Neural progenitor cell (in vitro differentiated cells): ENCODE results near the gene CHP2.
"Not testable (repeated sequence)": the region's sequence is repeated elsewhere in the genome, so short reads cannot be mapped to it uniquely, and the experiment has no call there.

Source experiments
- CTCF ChIP-seq: fragments of 200-600 bp; sonication (generic); IDR thresholded peaks from 2 replicates; pipeline ENCODE4 v1.5.1; 2017; ENCODE audit warnings: antibody characterized with exemption, mild to moderate bottlenecking
- EZH2 ChIP-seq: fragments of 200-600 bp; sonication (generic); IDR thresholded peaks from 2 replicates; pipeline ENCODE4 v1.6.1; 2017; ENCODE audit warnings: antibody characterized with exemption, mild to moderate bottlenecking, moderate library complexity
- EZH2phosphoT487 ChIP-seq: fragments of 200-600 bp; sonication (generic); IDR thresholded peaks from 2 replicates; pipeline ENCODE4 v1.6.1; 2017; ENCODE audit warnings: antibody characterized with exemption

GRCh38 chr16:23722613-23723240 lies 32.1 kb upstream of the CHP2 start:
- not testable (repeated sequence) for TF ChIP-seq CTCF, EZH2, EZH2phosphoT487
